HG03457 (cell line): ENCODE results near the gene SLC24A2.

Source experiments
- ATAC-seq: cut with Tn5 transposase; IDR thresholded peaks from one replicate; pipeline ENCODE4 v1.9.1; 2021; ENCODE audit warnings: moderate number of reproducible peaks; ENCODE audit not compliant: unreplicated experiment

The SLC24A2 gene

DNA sequence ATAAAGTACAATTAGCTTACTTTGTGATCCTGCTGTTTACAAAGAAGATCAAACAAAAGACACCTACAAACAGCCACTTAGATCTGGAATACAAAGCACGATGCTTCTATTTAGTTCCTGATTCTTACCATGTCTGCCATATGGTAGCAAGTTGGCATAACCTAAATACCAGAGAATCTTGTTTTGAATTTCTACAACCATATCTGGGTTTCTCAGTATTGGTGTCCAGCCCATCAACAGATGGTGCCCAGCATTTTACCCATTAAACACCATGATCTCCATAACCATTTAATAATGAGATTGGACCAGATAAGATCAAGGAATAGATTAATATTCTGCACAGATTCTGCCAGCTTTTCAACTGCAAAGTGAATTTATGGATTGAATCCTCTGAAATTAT is 29.8 kb downstream of the SLC24A2 start:
- no peak for ATAC-seq

DNA sequence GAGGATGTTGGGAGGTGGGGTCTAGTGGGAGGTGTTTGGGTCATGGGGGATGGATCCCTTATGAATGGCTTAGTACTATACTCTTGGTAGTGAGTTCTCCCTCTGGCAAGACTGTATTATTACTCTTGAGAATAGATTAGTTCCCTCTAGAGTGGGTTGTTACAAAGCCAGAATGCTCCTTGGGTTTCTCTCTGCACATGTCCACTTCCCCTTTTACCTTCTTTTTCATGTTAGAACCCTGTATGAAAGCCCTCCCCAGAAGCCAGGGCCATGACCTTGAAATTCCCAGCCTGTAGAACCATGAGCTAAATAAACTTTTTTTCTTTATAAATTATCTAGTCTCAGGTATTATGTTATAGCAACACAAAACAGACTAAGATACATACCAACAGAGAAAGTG is 31.1 kb downstream of the SLC24A2 start:
- ATAC-seq: no peak

DNA sequence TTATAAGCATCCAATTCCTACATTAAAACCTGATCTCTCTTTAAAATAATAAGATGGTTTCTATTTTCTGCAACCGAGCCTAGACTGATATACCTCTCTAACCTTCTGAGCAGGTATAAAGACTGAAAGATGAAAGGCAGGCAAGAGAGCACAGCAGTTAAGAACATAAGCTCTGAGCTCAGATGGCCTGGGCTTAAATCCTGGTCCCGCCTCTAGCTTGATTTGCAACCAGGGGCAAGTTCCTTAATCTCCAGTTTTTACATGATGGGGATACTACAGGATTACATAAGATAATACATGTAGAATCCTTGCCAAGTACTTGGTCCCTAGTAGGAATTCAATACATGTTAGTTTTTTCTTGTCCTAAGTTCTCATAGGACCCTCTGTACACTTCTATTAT is 33.9 kb downstream of the SLC24A2 start:
- no peak for ATAC-seq

DNA sequence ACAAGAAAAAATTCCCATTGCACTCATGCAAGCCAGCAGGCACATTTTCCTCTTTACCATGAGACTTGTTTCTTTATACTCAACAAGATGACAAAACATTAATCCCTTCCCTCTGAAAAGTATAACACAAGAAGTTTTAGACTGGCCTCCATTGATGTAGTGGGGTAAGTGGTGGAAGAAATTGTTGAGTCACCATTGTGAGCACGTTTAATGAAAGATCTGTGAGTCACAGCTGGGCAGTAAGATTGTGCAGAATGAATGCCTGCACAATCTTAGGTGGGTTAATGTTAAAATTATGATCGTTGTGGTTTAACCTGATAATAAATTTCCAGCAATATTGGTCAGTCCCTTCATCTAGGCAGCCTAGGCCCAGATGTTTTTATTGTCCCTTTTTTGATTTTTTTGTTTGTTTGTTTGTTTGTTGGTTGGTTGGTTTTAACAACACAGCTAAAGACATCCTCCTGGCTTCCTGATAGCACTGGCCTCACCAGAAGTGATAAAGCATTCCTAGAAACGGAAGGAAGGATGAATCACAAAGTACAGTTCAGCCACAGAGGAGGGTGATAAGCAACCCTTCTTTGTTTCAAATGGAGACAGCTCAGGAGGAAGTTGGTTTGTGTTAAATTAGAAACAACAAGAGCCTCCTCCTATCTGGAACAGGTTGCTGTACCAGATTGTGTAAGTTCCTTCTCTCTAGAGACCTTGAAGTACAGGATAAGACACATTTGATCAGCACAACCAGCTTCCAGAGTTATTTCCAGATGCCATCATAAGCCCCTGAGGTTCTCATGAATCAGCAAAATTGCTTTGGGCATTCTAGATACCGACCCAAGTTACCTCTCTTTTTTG is 40.3 kb downstream of the SLC24A2 start:
- ATAC-seq: no peak

DNA sequence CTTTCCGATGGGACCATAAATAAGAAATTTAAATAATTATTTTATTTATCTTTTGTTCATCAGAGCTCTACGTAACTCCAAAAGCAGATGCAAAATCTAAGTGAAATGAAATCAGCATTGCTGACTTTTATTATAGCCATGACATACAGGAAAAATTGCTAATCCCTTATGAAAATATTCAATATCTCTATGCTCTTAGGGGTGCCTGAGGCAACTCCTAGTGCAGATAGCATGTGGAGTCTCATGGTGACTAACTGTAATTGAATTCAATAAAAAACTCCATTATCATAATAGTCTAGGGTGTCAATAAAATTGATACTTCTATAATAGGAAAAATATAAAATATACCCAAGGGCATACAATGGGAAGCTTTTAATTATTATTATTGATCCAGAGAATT is 42.6 kb downstream of the SLC24A2 start:
- ATAC-seq: no peak

DNA sequence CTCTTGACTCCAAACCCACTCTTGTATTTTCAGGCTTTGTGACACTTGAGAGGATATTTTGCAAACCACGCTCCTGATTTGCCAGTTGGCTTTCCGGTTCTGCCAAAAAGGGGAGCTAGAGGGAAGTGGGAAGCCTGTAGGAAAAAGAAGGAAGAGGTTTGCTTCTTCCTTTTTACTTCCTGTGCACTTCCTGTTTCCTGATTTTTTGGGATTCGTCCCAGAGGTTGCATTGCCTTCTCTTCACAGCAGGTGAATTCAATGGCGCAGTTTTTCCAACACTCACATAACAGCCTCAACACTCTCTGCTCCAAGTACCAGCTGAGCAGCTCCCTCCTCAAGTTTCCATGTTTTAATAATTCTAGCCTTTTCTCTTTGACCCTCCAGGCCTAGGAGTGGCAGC is 47.7 kb downstream of the SLC24A2 start:
- ATAC-seq: no peak
